Measurements from ENCODE around the gene APCS.

Gene APCS

GRCh38 chr1:159577446-159577845, 10.2 kb upstream of the APCS start:
- Histone ChIP-seq H3K14ac (ENCODE audit: low read length) (no peak overlapping the region), H3K36me3 (ENCODE audit: control insufficient read depth in 1 of 2, insufficient read depth in 2 of 2, low read length in 2 of 2) (no peaks in the 10 kb centered on the region), H3K9ac (ENCODE audit: low read length) (no peak overlapping the region), H2AK5ac (ENCODE audit: low read length) (no peak overlapping the region), H4K8ac (ENCODE audit: low read depth, low read length) (no peak overlapping the region), H4K12ac (ENCODE audit: low read depth, low read length) (no peak overlapping the region), H3K9me3 (ENCODE audit: insufficient read depth, low read depth, low read length) (no peaks in the 10 kb centered on the region), H3K4me2 (ENCODE audit: low read length) (no peak overlapping the region), H3K79me2 (ENCODE audit: control insufficient read depth, insufficient read depth, low read length, poor library complexity) (no peaks in the 10 kb centered on the region), H3K4ac (ENCODE audit: low read depth, low read length) (no peak overlapping the region), H3K27me3 (ENCODE audit: insufficient read depth, low read length) (no peaks in the 10 kb centered on the region), H3K27ac (ENCODE audit: low read depth, low read length) (no peak overlapping the region), H2AFZ (ENCODE audit: insufficient read depth, low read length, poor library complexity) (no peak overlapping the region), H3K23ac (ENCODE audit: low read length) (no peak overlapping the region), H3K4me1 (ENCODE audit: control insufficient read depth in 1 of 2, insufficient read depth in 2 of 2, low read length in 2 of 2) (no peaks in the 10 kb centered on the region), H3K79me1 (ENCODE audit: low read length) (no peaks in the 10 kb centered on the region), H2BK5ac (ENCODE audit: low read depth, low read length, poor library complexity) (no peak overlapping the region), H3K4me3 (ENCODE audit: low read depth, low read length) (no peak overlapping the region), H3K18ac (ENCODE audit: low read length) (no peak overlapping the region), H2BK12ac (ENCODE audit: low read length) (no peak overlapping the region), H2BK120ac (ENCODE audit: insufficient read depth, low read length, poor library complexity) (no peak overlapping the region), H4K91ac (ENCODE audit: low read depth, low read length) (no peak overlapping the region)
- DNase-seq: no peak
- WGBS (ENCODE audit: extremely low coverage, insufficient coverage, insufficient read length): no CpG with 5 or more reads among the region's 3 CpGs

- no peak overlapping the region for H3K4me2 ChIP-seq (ENCODE audit: low read length)
- H3K9me3 ChIP-seq (ENCODE audit: insufficient read depth, low read depth, low read length): no peaks in the 10 kb centered on the region
- H3K18ac ChIP-seq (ENCODE audit: low read length): no peak overlapping the region
- no peak overlapping the region for H3K27ac ChIP-seq (ENCODE audit: low read depth, low read length)
- H2AK5ac ChIP-seq (ENCODE audit: low read length): no peak overlapping the region
- H3K4me3 ChIP-seq (ENCODE audit: low read depth, low read length): no peak overlapping the region
- H3K79me1 ChIP-seq (ENCODE audit: low read length): no peaks in the 10 kb centered on the region
- WGBS (ENCODE audit: extremely low coverage, insufficient coverage, insufficient read length): no CpG with 5 or more reads among the region's 3 CpGs
- H3K36me3 ChIP-seq (ENCODE audit: control insufficient read depth in 1 of 2, insufficient read depth in 2 of 2, low read length in 2 of 2): no peaks in the 10 kb centered on the region
- H4K91ac ChIP-seq (ENCODE audit: low read depth, low read length): no peak overlapping the region
- DNase-seq: no peak
- H2AFZ ChIP-seq (ENCODE audit: insufficient read depth, low read length, poor library complexity): no peak overlapping the region
- no peak overlapping the region for H3K14ac ChIP-seq (ENCODE audit: low read length)
- no peak overlapping the region for H3K23ac ChIP-seq (ENCODE audit: low read length)
- H3K4me1 ChIP-seq (ENCODE audit: control insufficient read depth in 1 of 2, insufficient read depth in 2 of 2, low read length in 2 of 2): no peaks in the 10 kb centered on the region
- H3K9ac ChIP-seq (ENCODE audit: low read length): no peak overlapping the region
- H2BK5ac ChIP-seq (ENCODE audit: low read depth, low read length, poor library complexity): no peak overlapping the region
- no peak overlapping the region for H4K8ac ChIP-seq (ENCODE audit: low read depth, low read length)
- H2BK120ac ChIP-seq (ENCODE audit: insufficient read depth, low read length, poor library complexity): no peak overlapping the region
- H4K12ac ChIP-seq (ENCODE audit: low read depth, low read length): no peak overlapping the region
- H3K4ac ChIP-seq (ENCODE audit: low read depth, low read length): no peak overlapping the region
- no peaks in the 10 kb centered on the region for H3K79me2 ChIP-seq (ENCODE audit: control insufficient read depth, insufficient read depth, low read length, poor library complexity)
- H3K27me3 ChIP-seq (ENCODE audit: insufficient read depth, low read length): no peaks in the 10 kb centered on the region
- H2BK12ac ChIP-seq (ENCODE audit: low read length): no peak overlapping the region
Observed at GRCh38 chr1:159580340-159580739, 7.3 kb upstream of the APCS start.

GRCh38 chr1:159581422-159581821, 6.2 kb upstream of the APCS start:
- H3K79me2 ChIP-seq (ENCODE audit: control insufficient read depth, insufficient read depth, low read length, poor library complexity): no peaks in the 10 kb centered on the region
- WGBS (ENCODE audit: extremely low coverage, insufficient coverage, insufficient read length): no CpG with 5 or more reads among the region's 1 CpG
- H3K27me3 ChIP-seq (ENCODE audit: insufficient read depth, low read length): no peaks in the 10 kb centered on the region
- H3K4me2 ChIP-seq (ENCODE audit: low read length): no peak overlapping the region
- H2BK120ac ChIP-seq (ENCODE audit: insufficient read depth, low read length, poor library complexity): no peak overlapping the region
- H3K79me1 ChIP-seq (ENCODE audit: low read length): no peaks in the 10 kb centered on the region
- no peak overlapping the region for H4K91ac ChIP-seq (ENCODE audit: low read depth, low read length)
- H2AK5ac ChIP-seq (ENCODE audit: low read length): no peak overlapping the region
- no peak overlapping the region for H3K4ac ChIP-seq (ENCODE audit: low read depth, low read length)
- no peak overlapping the region for H2BK12ac ChIP-seq (ENCODE audit: low read length)
- H3K36me3 ChIP-seq (ENCODE audit: control insufficient read depth in 1 of 2, insufficient read depth in 2 of 2, low read length in 2 of 2): no peaks in the 10 kb centered on the region
- H3K4me1 ChIP-seq (ENCODE audit: control insufficient read depth in 1 of 2, insufficient read depth in 2 of 2, low read length in 2 of 2): no peaks in the 10 kb centered on the region
- H4K12ac ChIP-seq (ENCODE audit: low read depth, low read length): no peak overlapping the region
- H3K9ac ChIP-seq (ENCODE audit: low read length): no peak overlapping the region
- H3K23ac ChIP-seq (ENCODE audit: low read length): no peak overlapping the region
- DNase-seq: no peak
- no peak overlapping the region for H3K18ac ChIP-seq (ENCODE audit: low read length)
- no peak overlapping the region for H2BK5ac ChIP-seq (ENCODE audit: low read depth, low read length, poor library complexity)
- H3K9me3 ChIP-seq (ENCODE audit: insufficient read depth, low read depth, low read length): no peaks in the 10 kb centered on the region
- no peak overlapping the region for H3K4me3 ChIP-seq (ENCODE audit: low read depth, low read length)
- H4K8ac ChIP-seq (ENCODE audit: low read depth, low read length): no peak overlapping the region
- H2AFZ ChIP-seq (ENCODE audit: insufficient read depth, low read length, poor library complexity): no peak overlapping the region
- H3K27ac ChIP-seq (ENCODE audit: low read depth, low read length): no peak overlapping the region
- H3K14ac ChIP-seq (ENCODE audit: low read length): no peak overlapping the region

- no peak overlapping the region for H2BK5ac ChIP-seq (ENCODE audit: low read depth, low read length, poor library complexity)
- no peaks in the 10 kb centered on the region for H3K79me1 ChIP-seq (ENCODE audit: low read length)
- H3K9ac ChIP-seq (ENCODE audit: low read length): no peak overlapping the region
- H3K36me3 ChIP-seq (ENCODE audit: control insufficient read depth in 1 of 2, insufficient read depth in 2 of 2, low read length in 2 of 2): no peaks in the 10 kb centered on the region
- H3K27me3 ChIP-seq (ENCODE audit: insufficient read depth, low read length): no peaks in the 10 kb centered on the region
- no peak overlapping the region for H3K4me3 ChIP-seq (ENCODE audit: low read depth, low read length)
- H3K79me2 ChIP-seq (ENCODE audit: control insufficient read depth, insufficient read depth, low read length, poor library complexity): no peaks in the 10 kb centered on the region
- no peak overlapping the region for H3K23ac ChIP-seq (ENCODE audit: low read length)
- no peaks in the 10 kb centered on the region for H3K9me3 ChIP-seq (ENCODE audit: insufficient read depth, low read depth, low read length)
- no peak overlapping the region for H3K14ac ChIP-seq (ENCODE audit: low read length)
- H4K8ac ChIP-seq (ENCODE audit: low read depth, low read length): no peak overlapping the region
- H2AFZ ChIP-seq (ENCODE audit: insufficient read depth, low read length, poor library complexity): no peak overlapping the region
- H4K12ac ChIP-seq (ENCODE audit: low read depth, low read length): no peak overlapping the region
- no peak overlapping the region for H2BK120ac ChIP-seq (ENCODE audit: insufficient read depth, low read length, poor library complexity)
- no CpG with 5 or more reads among the region's 2 CpGs for WGBS (ENCODE audit: extremely low coverage, insufficient coverage, insufficient read length)
- DNase-seq: no peak
- no peak overlapping the region for H3K4me2 ChIP-seq (ENCODE audit: low read length)
- no peak overlapping the region for H2BK12ac ChIP-seq (ENCODE audit: low read length)
- no peaks in the 10 kb centered on the region for H3K4me1 ChIP-seq (ENCODE audit: control insufficient read depth in 1 of 2, insufficient read depth in 2 of 2, low read length in 2 of 2)
- no peak overlapping the region for H3K27ac ChIP-seq (ENCODE audit: low read depth, low read length)
- no peak overlapping the region for H4K91ac ChIP-seq (ENCODE audit: low read depth, low read length)
- H3K18ac ChIP-seq (ENCODE audit: low read length): no peak overlapping the region
- H2AK5ac ChIP-seq (ENCODE audit: low read length): no peak overlapping the region
- H3K4ac ChIP-seq (ENCODE audit: low read depth, low read length): no peak overlapping the region
Observed at GRCh38 chr1:159584536-159584935, 3.1 kb upstream of the APCS start.
